Nephron (organoid): ENCODE measurements around the gene EYA4.
A peak's percentile ranks its signal among the peaks of the same experiment; 100 is the strongest.

Source experiments
- H3K27ac Mint-ChIP-seq, 3 experiments: 2 replicates each; pipeline ENCODE4 v1.8.0; 2020; ENCODE audit warnings: mixed read lengths in 3 of 3, mild to moderate bottlenecking in 2 of 3, moderate library complexity in 1 of 3
- H3K27me3 Mint-ChIP-seq: 2 replicates; pipeline ENCODE4 v1.8.0; 2021; ENCODE audit warnings: low read depth, mild to moderate bottlenecking, moderate library complexity, mixed read lengths
- H3K36me3 Mint-ChIP-seq: 2 replicates; pipeline ENCODE4 v1.8.0; 2020; ENCODE audit warnings: low read depth, mixed read lengths
- H3K4me1 Mint-ChIP-seq: 2 replicates; pipeline ENCODE4 v1.8.0; 2020; ENCODE audit warnings: mixed read lengths
- H3K4me3 Mint-ChIP-seq, 3 experiments: 2 replicates each; pipeline ENCODE4 v1.8.0; 2020; ENCODE audit warnings: mild to moderate bottlenecking in 3 of 3, mixed read lengths in 3 of 3, moderate library complexity in 2 of 3
- H3K9me3 Mint-ChIP-seq: 2 replicates; pipeline ENCODE4 v1.8.0; 2020; ENCODE audit warnings: mixed read lengths
- CTCF ChIP-seq, 3 experiments: fragments of 200-600 bp; sonication (generic); IDR thresholded peaks; one replicate each; pipeline ENCODE4 v1.5.0; 2021; ENCODE audit warnings: antibody characterized with exemption in 3 of 3; ENCODE audit not compliant: unreplicated experiment in 3 of 3

Gene EYA4

GRCh38 chr6:133432021-133432989 lies 191.1 kb downstream of the EYA4 start:
- Mint-ChIP-seq H3K36me3 (peaks cover 5% of the 10 kb centered on the region), H3K27ac (peak overlapping the region; percentile 62 to 94 (median 89)), H3K4me3 (peak overlapping the region in 1 of 3 experiments; percentile 15), H3K27me3 (no peaks in the 10 kb centered on the region), H3K9me3 (no peaks in the 10 kb centered on the region), H3K4me1 (peaks cover 59% of the 10 kb centered on the region)
- TF ChIP-seq CTCF (IDR thresholded peaks at IDR 0.05; ENCODE audit: unreplicated experiment in 3 of 3): no peak

- H3K27me3 Mint-ChIP-seq: no peaks in the 10 kb centered on the region
- no peak overlapping the region for H3K4me3 Mint-ChIP-seq
- H3K36me3 Mint-ChIP-seq: peaks cover 4% of the 10 kb centered on the region
- H3K4me1 Mint-ChIP-seq: peaks cover 42% of the 10 kb centered on the region
- TF ChIP-seq CTCF (IDR thresholded peaks at IDR 0.05; ENCODE audit: unreplicated experiment in 3 of 3): no peak
- peak overlapping the region in 2 of 3 experiments; percentile 16 to 44 for H3K27ac Mint-ChIP-seq
- H3K9me3 Mint-ChIP-seq: peaks cover 2% of the 10 kb centered on the region
Measured at GRCh38 chr6:133435065-133435728, 194.0 kb downstream of the EYA4 start.

GRCh38 chr6:133436652-133437051 lies 195.5 kb downstream of the EYA4 start:
- H3K4me1 Mint-ChIP-seq: peaks cover 32% of the 10 kb centered on the region
- H3K27ac Mint-ChIP-seq: no peak overlapping the region
- peaks cover 4% of the 10 kb centered on the region for H3K36me3 Mint-ChIP-seq
- H3K27me3 Mint-ChIP-seq: no peaks in the 10 kb centered on the region
- no peak overlapping the region for H3K4me3 Mint-ChIP-seq
- H3K9me3 Mint-ChIP-seq: peaks cover 2% of the 10 kb centered on the region
- no peak for TF ChIP-seq CTCF (IDR thresholded peaks at IDR 0.05; ENCODE audit: unreplicated experiment in 3 of 3)

GRCh38 chr6:133441491-133441890 lies 200.3 kb downstream of the EYA4 start:
- Mint-ChIP-seq H3K4me3 (no peak overlapping the region), H3K4me1 (no peaks in the 10 kb centered on the region), H3K27ac (no peak overlapping the region), H3K36me3 (peaks cover 10% of the 10 kb centered on the region), H3K27me3 (no peaks in the 10 kb centered on the region), H3K9me3 (peaks cover 5% of the 10 kb centered on the region)
- no peak for TF ChIP-seq CTCF (IDR thresholded peaks at IDR 0.05; ENCODE audit: unreplicated experiment in 3 of 3)

GRCh38 chr6:133446789-133447188 lies 205.6 kb downstream of the EYA4 start:
- Mint-ChIP-seq H3K9me3 (peaks cover 3% of the 10 kb centered on the region), H3K36me3 (peaks cover 6% of the 10 kb centered on the region), H3K4me3 (no peak overlapping the region), H3K4me1 (no peaks in the 10 kb centered on the region), H3K27ac (no peak overlapping the region), H3K27me3 (no peaks in the 10 kb centered on the region)
- TF ChIP-seq CTCF (IDR thresholded peaks at IDR 0.05; ENCODE audit: unreplicated experiment in 3 of 3): no peak
